Gastrocnemius medialis (tissue), 4 donors: ENCODE measurements around the gene CHID1.

ENCODE experiments used
- CTCF ChIP-seq, 5 experiments: fragments of 450-650 bp in 3 of 5; fragments of 200-600 bp in 2 of 5; sonication (generic) in 2 of 5; IDR thresholded peaks in 4 of 5; conservative IDR thresholded peaks in 1 of 5; 1 replicate in 4 of 5; 2 replicates in 1 of 5; pipeline ENCODE4 v1.5.1; 2016 to 2019; ENCODE audit warnings: antibody characterized with exemption in 5 of 5, mild to moderate bottlenecking in 3 of 5, moderate library complexity in 3 of 5
- POLR2A ChIP-seq, 2 donors: fragments of 450-650 bp; IDR thresholded peaks; one replicate each; pipeline ENCODE4 v1.6.1; 2017; ENCODE audit warnings: antibody characterized with exemption in 2 of 2, mild to moderate bottlenecking in 2 of 2, moderate library complexity in 2 of 2

- TF ChIP-seq POLR2A (IDR thresholded peaks at IDR 0.05), result no peak
- no peak for TF ChIP-seq CTCF (IDR thresholded peaks at IDR 0.05 in 4 of 5, conservative IDR thresholded peaks at IDR 0.05 in 1 of 5)
Observed at GRCh38 chr11:867856-868358, 42.7 kb downstream of the CHID1 start.
